ENCODE results near the gene CDK14.

The CDK14 gene

GRCh38 chr7:90595801-90596670 lies at the start of gene CDK14:
TSS of gene CDK14 (plus strand) at chr7:90596321. CDS start at chr7:90596628, 307 bp downstream.
- Histone ChIP-seq H2AFZ (ENCODE audit: low read length, unreplicated experiment) (peak within 1 kb of the TSS; percentile 88), H3K36me3 (ENCODE audit: insufficient read depth, low read length) (no peaks in the 10 kb centered on the region), H3K27ac (ENCODE audit: low read depth, low read length) (peak within 1 kb of the TSS; percentile 85), H3K4me1 (ENCODE audit: control insufficient read depth, insufficient read depth, low read length, unreplicated experiment) (peaks cover 59% of the 10 kb centered on the region), H3K27me3 (ENCODE audit: insufficient read depth, low read length) (no peaks in the 10 kb centered on the region), H3K79me2 (ENCODE audit: control insufficient read depth, insufficient read depth, low read length, unreplicated experiment) (peaks cover 54% of the 10 kb centered on the region), H3K4me3 (ENCODE audit: low read depth, low read length) (peak within 1 kb of the TSS; percentile 99)

- Histone ChIP-seq H2AFZ (ENCODE audit: low read length, unreplicated experiment) (no peak overlapping the region), H3K4me3 (ENCODE audit: low read depth, low read length) (no peak overlapping the region), H3K27ac (ENCODE audit: low read depth, low read length) (no peak overlapping the region), H3K36me3 (ENCODE audit: insufficient read depth, low read length) (no peaks in the 10 kb centered on the region), H3K27me3 (ENCODE audit: insufficient read depth, low read length) (no peaks in the 10 kb centered on the region), H3K79me2 (ENCODE audit: control insufficient read depth, insufficient read depth, low read length, unreplicated experiment) (no peaks in the 10 kb centered on the region), H3K4me1 (ENCODE audit: control insufficient read depth, insufficient read depth, low read length, unreplicated experiment) (no peaks in the 10 kb centered on the region)
Observed at GRCh38 chr7:90551036-90551435, 45.1 kb upstream of the CDK14 start.

- Histone ChIP-seq H3K27ac (ENCODE audit: low read depth, low read length) (no peak overlapping the region), H3K4me1 (ENCODE audit: control insufficient read depth, insufficient read depth, low read length, unreplicated experiment) (no peaks in the 10 kb centered on the region), H3K27me3 (ENCODE audit: insufficient read depth, low read length) (no peaks in the 10 kb centered on the region), H3K4me3 (ENCODE audit: low read depth, low read length) (no peak overlapping the region), H2AFZ (ENCODE audit: low read length, unreplicated experiment) (no peak overlapping the region), H3K79me2 (ENCODE audit: control insufficient read depth, insufficient read depth, low read length, unreplicated experiment) (no peaks in the 10 kb centered on the region), H3K36me3 (ENCODE audit: insufficient read depth, low read length) (no peaks in the 10 kb centered on the region)
Observed at GRCh38 chr7:90552521-90552920, 43.6 kb upstream of the CDK14 start.

- Histone ChIP-seq H3K4me3 (ENCODE audit: low read depth, low read length) (no peak overlapping the region), H3K79me2 (ENCODE audit: control insufficient read depth, insufficient read depth, low read length, unreplicated experiment) (no peaks in the 10 kb centered on the region), H3K27ac (ENCODE audit: low read depth, low read length) (no peak overlapping the region), H3K4me1 (ENCODE audit: control insufficient read depth, insufficient read depth, low read length, unreplicated experiment) (no peaks in the 10 kb centered on the region), H3K27me3 (ENCODE audit: insufficient read depth, low read length) (no peaks in the 10 kb centered on the region), H2AFZ (ENCODE audit: low read length, unreplicated experiment) (no peak overlapping the region), H3K36me3 (ENCODE audit: insufficient read depth, low read length) (no peaks in the 10 kb centered on the region)
Observed at GRCh38 chr7:90560730-90561129, 35.4 kb upstream of the CDK14 start.

GRCh38 chr7:90563286-90563685 lies 32.8 kb upstream of the CDK14 start:
- H2AFZ ChIP-seq (ENCODE audit: low read length, unreplicated experiment) = no peak overlapping the region
- H3K79me2 ChIP-seq (ENCODE audit: control insufficient read depth, insufficient read depth, low read length, unreplicated experiment) = no peaks in the 10 kb centered on the region
- H3K4me3 ChIP-seq (ENCODE audit: low read depth, low read length) = no peak overlapping the region
- no peak overlapping the region for H3K27ac ChIP-seq (ENCODE audit: low read depth, low read length)
- no peaks in the 10 kb centered on the region for H3K4me1 ChIP-seq (ENCODE audit: control insufficient read depth, insufficient read depth, low read length, unreplicated experiment)
- no peaks in the 10 kb centered on the region for H3K36me3 ChIP-seq (ENCODE audit: insufficient read depth, low read length)
- H3K27me3 ChIP-seq (ENCODE audit: insufficient read depth, low read length) = no peaks in the 10 kb centered on the region

- no peaks in the 10 kb centered on the region for H3K27me3 ChIP-seq (ENCODE audit: insufficient read depth, low read length)
- no peak overlapping the region for H2AFZ ChIP-seq (ENCODE audit: low read length, unreplicated experiment)
- no peaks in the 10 kb centered on the region for H3K79me2 ChIP-seq (ENCODE audit: control insufficient read depth, insufficient read depth, low read length, unreplicated experiment)
- no peaks in the 10 kb centered on the region for H3K4me1 ChIP-seq (ENCODE audit: control insufficient read depth, insufficient read depth, low read length, unreplicated experiment)
- no peak overlapping the region for H3K4me3 ChIP-seq (ENCODE audit: low read depth, low read length)
- no peaks in the 10 kb centered on the region for H3K36me3 ChIP-seq (ENCODE audit: insufficient read depth, low read length)
- H3K27ac ChIP-seq (ENCODE audit: low read depth, low read length) = no peak overlapping the region
Observed at GRCh38 chr7:90564455-90564854, 31.7 kb upstream of the CDK14 start.

GRCh38 chr7:90568213-90568612 lies 27.9 kb upstream of the CDK14 start:
- Histone ChIP-seq H3K36me3 (ENCODE audit: insufficient read depth, low read length) (no peaks in the 10 kb centered on the region), H3K4me1 (ENCODE audit: control insufficient read depth, insufficient read depth, low read length, unreplicated experiment) (peaks cover 11% of the 10 kb centered on the region), H3K27ac (ENCODE audit: low read depth, low read length) (no peak overlapping the region), H2AFZ (ENCODE audit: low read length, unreplicated experiment) (no peak overlapping the region), H3K27me3 (ENCODE audit: insufficient read depth, low read length) (no peaks in the 10 kb centered on the region), H3K79me2 (ENCODE audit: control insufficient read depth, insufficient read depth, low read length, unreplicated experiment) (no peaks in the 10 kb centered on the region), H3K4me3 (ENCODE audit: low read depth, low read length) (no peak overlapping the region)

GRCh38 chr7:90569368-90569767 lies 26.8 kb upstream of the CDK14 start:
- Histone ChIP-seq H3K79me2 (ENCODE audit: control insufficient read depth, insufficient read depth, low read length, unreplicated experiment) (no peaks in the 10 kb centered on the region), H3K4me1 (ENCODE audit: control insufficient read depth, insufficient read depth, low read length, unreplicated experiment) (peaks cover 11% of the 10 kb centered on the region), H3K27ac (ENCODE audit: low read depth, low read length) (no peak overlapping the region), H3K27me3 (ENCODE audit: insufficient read depth, low read length) (no peaks in the 10 kb centered on the region), H2AFZ (ENCODE audit: low read length, unreplicated experiment) (no peak overlapping the region), H3K36me3 (ENCODE audit: insufficient read depth, low read length) (no peaks in the 10 kb centered on the region), H3K4me3 (ENCODE audit: low read depth, low read length) (no peak overlapping the region)

- H3K27ac ChIP-seq (ENCODE audit: low read depth, low read length) = no peak overlapping the region
Observed at GRCh38 chr7:90570373-90570959, 25.7 kb upstream of the CDK14 start.

GRCh38 chr7:90574146-90574819 lies 21.8 kb upstream of the CDK14 start:
- no peaks in the 10 kb centered on the region for H3K27me3 ChIP-seq (ENCODE audit: insufficient read depth, low read length)
- no peak overlapping the region for H3K27ac ChIP-seq (ENCODE audit: low read depth, low read length)
- no peak overlapping the region for H2AFZ ChIP-seq (ENCODE audit: low read length, unreplicated experiment)
- no peaks in the 10 kb centered on the region for H3K36me3 ChIP-seq (ENCODE audit: insufficient read depth, low read length)
- H3K79me2 ChIP-seq (ENCODE audit: control insufficient read depth, insufficient read depth, low read length, unreplicated experiment) = no peaks in the 10 kb centered on the region
- H3K4me1 ChIP-seq (ENCODE audit: control insufficient read depth, insufficient read depth, low read length, unreplicated experiment) = peaks cover 18% of the 10 kb centered on the region
- H3K4me3 ChIP-seq (ENCODE audit: low read depth, low read length) = no peak overlapping the region

More at GRCh38 chr7:90570373-90570959, 25.7 kb upstream of the CDK14 start:
- no peaks in the 10 kb centered on the region for H3K36me3 ChIP-seq (ENCODE audit: insufficient read depth, low read length)
- no peaks in the 10 kb centered on the region for H3K27me3 ChIP-seq (ENCODE audit: insufficient read depth, low read length)
- H3K4me1 ChIP-seq (ENCODE audit: control insufficient read depth, insufficient read depth, low read length, unreplicated experiment) = peaks cover 11% of the 10 kb centered on the region
- H3K4me3 ChIP-seq (ENCODE audit: low read depth, low read length) = no peak overlapping the region
- no peaks in the 10 kb centered on the region for H3K79me2 ChIP-seq (ENCODE audit: control insufficient read depth, insufficient read depth, low read length, unreplicated experiment)
- no peak overlapping the region for H2AFZ ChIP-seq (ENCODE audit: low read length, unreplicated experiment)

All from ACC112 (cell line).